ENCODE measurements around the gene TOM1.

The TOM1 gene

GRCh38 chr22:35292786-35293185 is 6.9 kb upstream of the TOM1 start:
- H3K36me3 ChIP-seq (ENCODE audit: low read depth), result peaks cover 88% of the 10 kb centered on the region
- no peak for TF ChIP-seq CTCF (IDR thresholded peaks at IDR 0.05; ENCODE audit: poor library complexity, severe bottlenecking)
- H3K4me1 ChIP-seq (ENCODE audit: insufficient read depth, poor library complexity, severe bottlenecking), result no peaks in the 10 kb centered on the region

DNA sequence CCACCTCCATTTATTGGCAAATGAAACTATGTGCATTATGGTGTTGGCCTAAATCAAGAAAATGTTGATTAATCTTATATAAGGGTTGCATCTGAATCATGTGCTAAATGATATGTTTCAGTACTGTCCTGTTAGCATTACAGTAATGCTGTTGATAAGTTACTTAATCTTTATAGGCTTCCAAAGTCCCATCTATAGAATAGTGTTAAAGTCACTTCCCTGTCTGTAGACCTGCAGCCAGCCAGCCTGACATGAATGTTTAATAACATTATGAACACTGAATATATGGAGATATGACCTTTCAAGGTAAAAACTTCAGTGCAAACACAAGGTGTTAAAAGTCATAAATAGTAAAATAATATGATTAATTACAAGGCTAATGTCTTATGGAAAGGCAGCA is 3.6 kb upstream of the TOM1 start:
- Histone ChIP-seq H3K36me3 (ENCODE audit: low read depth) (peaks cover 57% of the 10 kb centered on the region), H3K4me3 (ENCODE audit: severe bottlenecking) (no peak overlapping the region), H3K27ac (ENCODE audit: poor library complexity, severe bottlenecking) (no peak overlapping the region), H3K4me1 (ENCODE audit: insufficient read depth, poor library complexity, severe bottlenecking) (peaks cover 5% of the 10 kb centered on the region), H3K9me3 (ENCODE audit: severe bottlenecking) (no peaks in the 10 kb centered on the region), H3K27me3 (ENCODE audit: insufficient read depth, poor library complexity, severe bottlenecking) (no peaks in the 10 kb centered on the region)
- no peak for DNase-seq (ENCODE audit: low spot score)
- TF ChIP-seq CTCF (IDR thresholded peaks at IDR 0.05; ENCODE audit: poor library complexity, severe bottlenecking), result no peak
- ATAC-seq (ENCODE audit: low read depth), result no peak

More at GRCh38 chr22:35292786-35293185, 6.9 kb upstream of the TOM1 start:
- DNase-seq (ENCODE audit: low spot score), result no peak
- no peak overlapping the region for H3K4me3 ChIP-seq (ENCODE audit: severe bottlenecking)
- no peak for ATAC-seq (ENCODE audit: low read depth)
- H3K9me3 ChIP-seq (ENCODE audit: severe bottlenecking), result no peaks in the 10 kb centered on the region
- no peaks in the 10 kb centered on the region for H3K27me3 ChIP-seq (ENCODE audit: insufficient read depth, poor library complexity, severe bottlenecking)
- H3K27ac ChIP-seq (ENCODE audit: poor library complexity, severe bottlenecking), result no peak overlapping the region

GRCh38 chr22:35299217-35299672 is 449 bp upstream of the TOM1 start:
- H3K4me1 ChIP-seq (ENCODE audit: insufficient read depth, poor library complexity, severe bottlenecking), result peaks cover 13% of the 10 kb centered on the region
- peak overlapping the region; percentile 64 for H3K4me3 ChIP-seq (ENCODE audit: severe bottlenecking)
- TF ChIP-seq CTCF (IDR thresholded peaks at IDR 0.05; ENCODE audit: poor library complexity, severe bottlenecking), result no peak
- DNase-seq (ENCODE audit: low spot score), result no peak
- ATAC-seq (ENCODE audit: low read depth), result no peak
- no peaks in the 10 kb centered on the region for H3K27me3 ChIP-seq (ENCODE audit: insufficient read depth, poor library complexity, severe bottlenecking)
- H3K9me3 ChIP-seq (ENCODE audit: severe bottlenecking), result no peaks in the 10 kb centered on the region
- H3K27ac ChIP-seq (ENCODE audit: poor library complexity, severe bottlenecking), result peak overlapping the region; percentile 76
- H3K36me3 ChIP-seq (ENCODE audit: low read depth), result peaks cover 27% of the 10 kb centered on the region

GRCh38 chr22:35301372-35301874 is 1.7 kb downstream of the TOM1 start:
- Histone ChIP-seq H3K4me1 (ENCODE audit: insufficient read depth, poor library complexity, severe bottlenecking) (peaks cover 17% of the 10 kb centered on the region), H3K4me3 (ENCODE audit: severe bottlenecking) (no peak overlapping the region), H3K27me3 (ENCODE audit: insufficient read depth, poor library complexity, severe bottlenecking) (no peaks in the 10 kb centered on the region), H3K36me3 (ENCODE audit: low read depth) (peaks cover 6% of the 10 kb centered on the region; the same call in 1 of the 2 replicates), H3K27ac (ENCODE audit: poor library complexity, severe bottlenecking) (peak overlapping the region; percentile 76), H3K9me3 (ENCODE audit: severe bottlenecking) (no peaks in the 10 kb centered on the region)
- ATAC-seq (ENCODE audit: low read depth) (peak; percentile 28), DNase-seq (ENCODE audit: low spot score) (no peak)
- TF ChIP-seq CTCF (IDR thresholded peaks at IDR 0.05; ENCODE audit: poor library complexity, severe bottlenecking), result no peak

GRCh38 chr22:35303029-35303624 is 3.4 kb downstream of the TOM1 start:
- Histone ChIP-seq H3K27ac (ENCODE audit: poor library complexity, severe bottlenecking) (peak overlapping the region; percentile 76), H3K4me1 (ENCODE audit: insufficient read depth, poor library complexity, severe bottlenecking) (peaks cover 19% of the 10 kb centered on the region), H3K9me3 (ENCODE audit: severe bottlenecking) (no peaks in the 10 kb centered on the region), H3K36me3 (ENCODE audit: low read depth) (no peaks in the 10 kb centered on the region), H3K27me3 (ENCODE audit: insufficient read depth, poor library complexity, severe bottlenecking) (no peaks in the 10 kb centered on the region), H3K4me3 (ENCODE audit: severe bottlenecking) (no peak overlapping the region)
- ATAC-seq (ENCODE audit: low read depth) (no peak), DNase-seq (ENCODE audit: low spot score) (no peak)
- TF ChIP-seq CTCF (IDR thresholded peaks at IDR 0.05; ENCODE audit: poor library complexity, severe bottlenecking), result no peak
